GM13977 (cell line): ENCODE results near the gene ZNF428.

Experiments used
- DNase-seq: peaks from one replicate; pipeline ENCODE4 v3.0.0; 2012; ENCODE audit warnings: low spot score
- CTCF ChIP-seq: IDR thresholded peaks from 2 replicates; pipeline ENCODE4 v1.5.1; 2012; ENCODE audit warnings: mild to moderate bottlenecking, control low read depth; ENCODE audit not compliant: insufficient read depth; ENCODE audit errors: extremely low read depth, missing control alignments
- in situ Hi-C: fragments of 300-500 bp; cut with MboI; formaldehyde crosslinking; loops from one replicate; pipeline ENCODE4 v1.12.0; 2022; ENCODE audit warnings: low sequenced_read_pairs, low pct_unique_long_range_greater_than_20kb, mixed read lengths, inconsistent platforms; ENCODE audit not compliant: unreplicated experiment

ZNF428 gene

GRCh38 chr19:43620061-43621001 is 902 bp upstream of the ZNF428 start:
- DNase-seq = no peak
- TF ChIP-seq CTCF = no peak
- in situ Hi-C loops = no loop called here

GRCh38 chr19:43618921-43619261 is 538 bp downstream of the ZNF428 start:
- TF ChIP-seq CTCF = no peak
- peak; percentile 78 for DNase-seq

GRCh38 chr19:43616954-43617353 is 2.5 kb downstream of the ZNF428 start:
- in situ Hi-C loops = no loop called here
- no peak for DNase-seq
- no peak for TF ChIP-seq CTCF

More at GRCh38 chr19:43618921-43619261, 538 bp downstream of the ZNF428 start:
- in situ Hi-C loops = no loop called here

GRCh38 chr19:43616306-43616705 is 3.1 kb downstream of the ZNF428 start:
- in situ Hi-C loops = no loop called here
- no peak for TF ChIP-seq CTCF
- DNase-seq = no peak

GRCh38 chr19:43612374-43612773 is 7.1 kb downstream of the ZNF428 start:
- DNase-seq = no peak
- in situ Hi-C loops = no loop called here
- TF ChIP-seq CTCF = no peak

GRCh38 chr19:43611788-43612187 is 7.6 kb downstream of the ZNF428 start, which contains the start of gene SRRM5:
SRRM5 (plus strand) TSS chr19:43612088; CDS start chr19:43612122, 34 bp downstream.
- no peak for TF ChIP-seq CTCF
- DNase-seq = no peak
- in situ Hi-C loops = no loop called here
